ENCODE measurements around the gene FSHB.

DNA sequence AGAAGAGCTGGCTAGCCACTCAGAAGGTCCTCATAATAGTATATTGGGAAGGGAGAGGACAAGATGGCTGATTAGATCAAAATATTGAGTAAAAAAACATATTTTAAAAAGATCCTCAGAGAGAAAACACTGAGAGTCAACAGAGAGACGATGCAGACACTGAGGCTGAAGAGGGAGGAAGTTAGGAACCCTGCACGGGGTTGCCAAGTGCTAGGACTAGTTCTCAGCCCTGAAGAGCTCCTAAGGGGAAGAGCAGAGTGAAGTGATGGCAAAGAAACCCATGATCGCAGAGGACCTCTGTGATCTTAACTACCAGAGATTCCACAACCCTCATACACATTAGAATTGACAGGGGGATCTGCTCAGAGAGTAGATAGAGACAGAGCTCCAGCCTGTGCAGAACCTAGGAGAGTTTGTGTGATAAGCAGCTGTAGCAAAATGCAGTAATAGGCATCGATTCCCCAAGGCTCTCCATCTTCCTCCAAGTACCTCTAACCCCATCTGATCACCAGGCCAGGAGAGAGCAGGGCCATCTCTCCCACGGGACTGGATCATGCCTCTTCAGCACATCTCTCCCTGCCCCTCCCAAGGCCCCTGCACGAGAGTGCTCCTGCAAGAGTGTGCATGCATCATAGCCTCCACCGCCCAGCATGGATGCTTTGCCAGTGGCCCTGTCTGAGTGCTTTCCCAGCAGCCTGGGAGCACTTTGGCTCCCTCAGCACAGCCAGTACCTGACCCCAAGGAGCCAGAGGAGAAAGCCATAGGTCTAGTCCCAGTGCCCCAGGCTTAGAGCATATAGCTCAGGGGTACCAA, 50.9 kb downstream of the FSHB start:
- TF ChIP-seq, protein P1, sequence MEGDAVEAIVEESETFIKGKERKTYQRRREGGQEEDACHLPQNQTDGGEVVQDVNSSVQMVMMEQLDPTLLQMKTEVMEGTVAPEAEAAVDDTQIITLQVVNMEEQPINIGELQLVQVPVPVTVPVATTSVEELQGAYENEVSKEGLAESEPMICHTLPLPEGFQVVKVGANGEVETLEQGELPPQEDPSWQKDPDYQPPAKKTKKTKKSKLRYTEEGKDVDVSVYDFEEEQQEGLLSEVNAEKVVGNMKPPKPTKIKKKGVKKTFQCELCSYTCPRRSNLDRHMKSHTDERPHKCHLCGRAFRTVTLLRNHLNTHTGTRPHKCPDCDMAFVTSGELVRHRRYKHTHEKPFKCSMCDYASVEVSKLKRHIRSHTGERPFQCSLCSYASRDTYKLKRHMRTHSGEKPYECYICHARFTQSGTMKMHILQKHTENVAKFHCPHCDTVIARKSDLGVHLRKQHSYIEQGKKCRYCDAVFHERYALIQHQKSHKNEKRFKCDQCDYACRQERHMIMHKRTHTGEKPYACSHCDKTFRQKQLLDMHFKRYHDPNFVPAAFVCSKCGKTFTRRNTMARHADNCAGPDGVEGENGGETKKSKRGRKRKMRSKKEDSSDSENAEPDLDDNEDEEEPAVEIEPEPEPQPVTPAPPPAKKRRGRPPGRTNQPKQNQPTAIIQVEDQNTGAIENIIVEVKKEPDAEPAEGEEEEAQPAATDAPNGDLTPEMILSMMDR (IDR thresholded peaks at IDR 0.05), result no peak
- no peak for TF ChIP-seq EP300 (IDR thresholded peaks at IDR 0.05)

Data from suprapubic skin (tissue), 3 donors.